GM20000 (cell line): ENCODE measurements around the gene FBXO2.

Source experiments
- DNase-seq: peaks from one replicate; pipeline ENCODE4 v3.0.0; 2012; ENCODE audit warnings: low spot score
- TF ChIP-seq, protein P1 (sequence below): IDR thresholded peaks from 2 replicates; pipeline ENCODE4 v1.5.1; 2012; ENCODE audit warnings: mild to moderate bottlenecking, control low read depth; ENCODE audit errors: extremely low read depth, missing control alignments

Gene FBXO2

DNA sequence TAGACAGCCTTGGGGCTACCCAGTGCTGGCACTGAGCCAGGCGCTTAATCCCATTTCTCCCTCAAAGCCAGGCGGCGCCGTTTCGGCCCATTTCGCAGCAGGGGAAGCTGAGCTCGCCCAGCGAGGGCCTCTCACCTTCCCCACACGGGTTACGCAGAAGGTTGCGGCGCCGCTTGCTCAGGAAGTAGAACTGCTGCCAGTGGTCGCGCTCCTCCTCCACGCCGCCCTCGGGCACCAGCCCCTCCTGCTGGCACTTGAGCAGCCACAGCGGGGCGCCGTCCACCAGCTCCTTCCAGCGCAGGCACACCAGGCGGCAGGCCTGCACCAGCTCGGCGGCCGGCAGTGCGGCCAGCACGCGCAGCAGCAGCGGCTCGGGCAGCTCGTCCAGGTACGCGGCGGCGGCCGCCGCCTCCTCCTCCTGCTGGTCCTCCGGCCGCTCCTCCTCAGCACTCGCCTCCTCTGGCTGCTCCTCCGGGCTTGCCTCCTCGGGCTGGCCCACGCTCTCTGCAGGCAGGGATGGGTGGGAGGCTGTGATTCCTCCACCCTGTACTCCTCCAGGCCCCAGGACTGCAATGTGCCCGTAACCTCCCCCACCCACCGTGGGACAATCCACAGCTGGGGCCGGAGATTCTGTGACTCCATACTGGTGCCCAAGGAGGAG lies 3.8 kb downstream of the FBXO2 start:
- TF ChIP-seq, protein P1, sequence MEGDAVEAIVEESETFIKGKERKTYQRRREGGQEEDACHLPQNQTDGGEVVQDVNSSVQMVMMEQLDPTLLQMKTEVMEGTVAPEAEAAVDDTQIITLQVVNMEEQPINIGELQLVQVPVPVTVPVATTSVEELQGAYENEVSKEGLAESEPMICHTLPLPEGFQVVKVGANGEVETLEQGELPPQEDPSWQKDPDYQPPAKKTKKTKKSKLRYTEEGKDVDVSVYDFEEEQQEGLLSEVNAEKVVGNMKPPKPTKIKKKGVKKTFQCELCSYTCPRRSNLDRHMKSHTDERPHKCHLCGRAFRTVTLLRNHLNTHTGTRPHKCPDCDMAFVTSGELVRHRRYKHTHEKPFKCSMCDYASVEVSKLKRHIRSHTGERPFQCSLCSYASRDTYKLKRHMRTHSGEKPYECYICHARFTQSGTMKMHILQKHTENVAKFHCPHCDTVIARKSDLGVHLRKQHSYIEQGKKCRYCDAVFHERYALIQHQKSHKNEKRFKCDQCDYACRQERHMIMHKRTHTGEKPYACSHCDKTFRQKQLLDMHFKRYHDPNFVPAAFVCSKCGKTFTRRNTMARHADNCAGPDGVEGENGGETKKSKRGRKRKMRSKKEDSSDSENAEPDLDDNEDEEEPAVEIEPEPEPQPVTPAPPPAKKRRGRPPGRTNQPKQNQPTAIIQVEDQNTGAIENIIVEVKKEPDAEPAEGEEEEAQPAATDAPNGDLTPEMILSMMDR: peak; percentile 81

DNA sequence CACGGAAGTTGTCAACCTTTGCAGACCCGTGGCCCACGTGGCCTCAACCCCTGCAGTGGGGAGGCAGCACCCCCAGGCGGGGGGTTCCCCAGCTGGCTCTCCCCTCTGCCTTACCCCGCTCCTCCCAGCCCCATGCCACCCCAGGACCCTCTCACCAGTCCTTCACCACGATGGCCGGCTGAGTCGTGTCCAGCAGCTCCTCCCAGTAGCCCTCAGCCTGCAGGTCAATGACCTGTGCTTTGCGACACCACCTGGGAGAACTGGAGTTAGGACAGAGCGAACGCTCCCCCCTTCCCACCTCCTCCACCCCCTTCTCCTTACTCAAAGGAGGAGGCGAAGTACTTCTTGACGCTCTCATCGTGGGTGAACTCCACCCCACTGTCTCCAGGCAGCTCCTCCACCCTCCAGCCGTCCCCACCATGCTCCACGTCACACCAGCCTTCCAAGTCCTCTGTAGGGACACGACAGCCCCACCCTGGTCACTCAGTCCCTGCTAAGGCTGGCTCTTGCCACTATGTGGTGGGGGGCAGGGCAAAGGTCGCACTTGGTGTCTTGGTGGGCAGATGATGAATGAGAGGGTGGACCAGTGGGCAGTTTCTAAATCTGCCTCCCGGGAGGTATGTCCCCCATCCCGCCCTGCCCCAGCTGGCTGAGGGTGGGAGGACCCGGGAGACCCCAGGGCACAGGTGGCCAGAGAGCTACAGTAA lies 4.5 kb downstream of the FBXO2 start:
- no peak for DNase-seq
- TF ChIP-seq, protein P1: no peak

More for the DNA sequence above, 3.8 kb downstream of the FBXO2 start:
- peak; percentile 83 for DNase-seq

DNA sequence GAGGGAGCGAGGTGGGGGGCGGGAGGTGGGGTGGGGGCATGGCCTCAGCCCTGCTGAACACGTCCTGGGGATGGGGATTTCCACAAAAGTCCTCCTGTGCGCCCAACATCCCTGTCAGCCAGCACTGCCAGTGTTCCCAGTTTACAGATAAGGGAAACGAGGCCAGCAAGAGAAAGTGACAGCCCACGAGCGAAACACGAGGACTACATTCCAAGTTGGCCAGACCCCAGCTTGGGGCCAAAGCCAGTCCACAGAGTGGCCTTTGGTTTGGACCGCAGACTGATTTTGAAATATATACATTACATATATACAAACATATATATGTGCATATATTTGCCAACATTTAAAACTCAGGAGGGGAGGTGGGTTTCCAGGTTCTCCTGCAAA lies 5.0 kb downstream of the FBXO2 start:
- TF ChIP-seq, protein P1: no peak
- DNase-seq: no peak

DNA sequence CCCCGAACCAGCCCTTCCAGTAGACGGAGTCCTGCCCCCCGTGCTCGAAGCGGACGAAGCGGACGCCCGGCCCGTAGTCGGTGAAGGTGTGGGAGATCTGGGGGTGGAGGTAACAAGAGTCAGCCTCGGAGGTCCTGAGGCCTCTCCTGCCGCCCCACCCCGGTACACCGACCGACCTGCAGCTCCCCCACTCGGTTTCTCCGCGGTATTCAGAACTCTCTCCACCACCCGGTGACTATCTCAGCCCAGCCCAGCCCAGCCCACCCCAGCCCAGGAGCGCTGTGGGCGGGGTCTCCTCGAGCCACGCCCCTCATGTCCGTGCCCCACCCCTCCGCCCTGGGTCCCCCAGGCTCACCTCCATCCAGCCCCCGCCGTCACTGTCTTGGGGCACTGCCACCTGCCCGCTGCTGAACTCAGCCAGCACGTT lies 5.5 kb downstream of the FBXO2 start:
- DNase-seq: no peak
- TF ChIP-seq, protein P1: no peak

DNA sequence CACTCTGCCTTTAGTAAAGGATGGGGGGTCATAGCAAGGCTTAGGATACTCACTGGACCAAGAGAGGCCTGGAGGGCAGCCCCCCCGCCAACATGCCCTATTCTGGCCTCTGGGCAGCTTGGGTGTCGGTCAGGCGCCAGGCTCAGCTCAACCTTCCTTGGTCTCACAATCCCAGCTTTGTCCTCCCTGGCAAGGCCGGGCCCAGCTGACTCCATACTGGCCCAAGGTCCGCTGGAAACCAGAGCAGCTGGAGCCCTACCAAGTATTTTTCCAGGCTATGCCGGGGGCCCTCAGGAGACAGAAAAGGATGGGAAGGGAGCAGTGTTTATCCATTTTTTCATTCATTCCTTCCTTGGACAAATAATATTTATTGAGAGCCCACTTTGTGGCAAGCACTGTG lies 6.2 kb downstream of the FBXO2 start:
- TF ChIP-seq, protein P1: no peak
- no peak for DNase-seq

DNA sequence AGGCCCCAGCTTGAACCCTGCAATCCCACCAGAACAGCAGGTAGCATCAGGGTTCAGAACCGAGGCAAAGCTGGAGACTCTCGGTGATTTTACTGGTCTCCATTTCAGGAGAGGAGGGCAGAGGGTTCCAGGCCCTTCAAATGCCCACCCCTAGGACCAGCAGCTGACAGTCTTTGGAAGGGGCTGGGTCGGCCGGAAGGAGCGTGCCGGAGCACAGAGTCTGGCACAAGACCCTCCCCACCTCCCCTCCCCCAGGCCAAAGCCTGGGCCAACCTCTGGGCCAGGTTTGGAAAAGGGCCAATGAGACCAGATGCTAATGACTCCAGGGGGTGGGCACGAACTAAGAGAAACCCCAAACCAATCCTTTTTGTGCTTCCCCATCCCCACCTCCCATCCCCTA lies 6.9 kb downstream of the FBXO2 start:
- TF ChIP-seq, protein P1: no peak
- DNase-seq: no peak

DNA sequence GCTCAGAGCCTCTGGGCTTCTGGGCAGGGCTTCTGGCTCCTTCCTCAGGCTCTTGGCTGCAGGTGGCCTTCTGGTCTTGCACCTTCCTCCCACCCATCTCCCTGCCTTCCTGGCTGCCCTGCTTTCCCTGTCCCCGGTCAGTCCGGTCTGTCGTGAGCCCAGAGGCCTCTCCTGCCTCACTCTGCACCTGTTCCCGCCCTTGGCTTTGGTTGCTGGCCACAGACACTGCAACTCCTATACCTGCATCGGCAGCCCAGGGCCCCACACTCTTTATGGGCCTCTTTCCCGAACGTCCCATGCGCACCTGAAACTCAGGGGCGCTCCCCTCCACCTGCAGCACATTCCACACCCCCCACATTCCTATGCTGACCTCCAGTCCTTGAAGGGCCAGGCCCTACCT lies 7.9 kb downstream of the FBXO2 start:
- TF ChIP-seq, protein P1: no peak

More for the DNA sequence above, 7.9 kb downstream of the FBXO2 start:
- DNase-seq: no peak
